SU-DHL-6 (cell line): ENCODE measurements around the gene CENPF.

ENCODE experiments used
- CTCF ChIP-seq: fragments of 200-600 bp; sonication (generic); IDR thresholded peaks from one replicate; pipeline ENCODE4 v1.5.1; 2017; ENCODE audit warnings: antibody characterized with exemption, mild to moderate bottlenecking, low read length, moderate library complexity; ENCODE audit not compliant: insufficient read depth, poor library complexity, severe bottlenecking
- EZH2phosphoT487 ChIP-seq: fragments of 200-600 bp; sonication (generic), shearing (Covaris generic); conservative IDR thresholded peaks from 2 replicates; pipeline ENCODE4 v1.6.1; 2018; ENCODE audit warnings: mild to moderate bottlenecking, antibody characterized with exemption, low read length, moderate library complexity, mixed read lengths

GRCh38 chr1:214632091-214632490, 29.1 kb downstream of the CENPF start:
- TF ChIP-seq CTCF (no peak), EZH2phosphoT487 (no peak)
